Head of caudate nucleus (tissue), 42 donors: ENCODE results near the gene KNOP1.

ENCODE experiments used
- DNase-seq, 42 donors: peaks; one replicate each; pipeline versions ENCODE4 v3.0.0 to v3.0.0-alpha.2; 2020 to 2021; ENCODE audit warnings: mixed read lengths in 7 of 42
- intact Hi-C: fragments of 100-400 bp; cut with DNase I; formaldehyde crosslinking; loops from one replicate; pipeline ENCODE4 v1.15.0; 2022

Gene KNOP1

DNA sequence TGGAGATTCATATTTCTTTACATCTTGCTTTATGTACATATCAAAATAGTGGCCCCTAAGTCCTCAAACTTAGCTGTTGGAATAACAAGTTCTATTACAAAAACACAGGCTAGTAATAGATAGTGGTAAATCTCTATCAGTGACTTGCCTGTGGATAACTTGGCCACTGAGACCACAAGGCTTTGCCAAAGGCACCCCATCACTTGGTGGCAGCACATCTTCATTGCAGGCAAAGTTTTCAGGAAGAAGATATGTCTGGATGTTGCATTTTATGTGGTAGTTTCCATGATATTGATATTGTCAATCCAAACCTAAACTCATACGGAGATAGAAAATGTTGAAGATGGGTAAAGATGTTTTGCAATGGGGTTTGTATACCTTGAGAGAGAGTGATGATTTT is 58.5 kb downstream of the KNOP1 start:
- intact Hi-C loops = no loop called here
- peak in 32 of 42 donors; percentile 31 to 78 (median 54) for DNase-seq

DNA sequence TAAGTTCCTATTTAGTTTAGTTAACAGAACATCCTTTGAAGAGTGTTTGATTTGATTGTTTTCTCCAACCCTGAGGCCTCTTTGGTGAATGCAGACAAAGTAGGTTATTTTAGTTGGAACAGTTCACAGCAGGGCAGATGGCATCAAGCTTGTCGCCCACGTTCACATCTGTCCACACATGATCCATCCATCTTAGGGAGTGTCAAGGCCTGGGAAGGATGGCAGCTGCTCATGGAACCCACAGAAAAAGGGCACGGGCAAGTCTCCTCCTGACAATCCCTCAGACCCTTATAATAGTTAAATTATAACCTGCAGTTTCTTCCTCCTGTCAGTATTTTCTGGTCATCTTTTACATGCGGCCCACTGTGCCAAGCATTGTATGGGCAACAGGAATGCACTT is 60.2 kb downstream of the KNOP1 start:
- intact Hi-C loops = no loop called here
- no peak for DNase-seq

DNA sequence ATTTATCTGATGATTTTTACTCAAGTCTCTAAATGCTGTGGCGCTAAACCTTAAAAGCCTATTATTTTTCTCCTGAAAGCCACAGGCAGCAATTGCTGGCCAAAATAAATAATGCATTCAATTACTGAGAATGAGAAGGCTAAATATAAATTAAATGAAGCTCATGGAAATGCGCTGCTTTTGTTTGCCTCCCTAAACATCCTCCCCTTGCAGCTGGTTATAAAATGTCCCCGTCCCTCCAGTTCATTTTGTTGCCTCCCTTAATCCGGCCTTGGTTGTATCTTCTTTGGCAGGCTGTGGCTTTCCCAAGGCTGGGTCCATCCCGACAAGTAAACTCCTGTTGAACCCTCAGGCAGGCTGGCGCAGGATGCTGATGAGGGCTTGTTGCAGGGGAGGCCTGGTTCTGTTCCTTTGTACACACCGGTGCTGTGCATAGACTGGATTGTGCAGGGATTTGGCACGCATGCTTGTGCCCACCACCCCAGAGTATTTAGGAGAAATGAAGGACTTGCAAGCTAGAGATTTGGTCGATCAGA is 62.7 kb downstream of the KNOP1 start:
- intact Hi-C loops = no loop called here
- DNase-seq = peak in 5 of 42 donors; percentile 15 to 55 (median 26)

DNA sequence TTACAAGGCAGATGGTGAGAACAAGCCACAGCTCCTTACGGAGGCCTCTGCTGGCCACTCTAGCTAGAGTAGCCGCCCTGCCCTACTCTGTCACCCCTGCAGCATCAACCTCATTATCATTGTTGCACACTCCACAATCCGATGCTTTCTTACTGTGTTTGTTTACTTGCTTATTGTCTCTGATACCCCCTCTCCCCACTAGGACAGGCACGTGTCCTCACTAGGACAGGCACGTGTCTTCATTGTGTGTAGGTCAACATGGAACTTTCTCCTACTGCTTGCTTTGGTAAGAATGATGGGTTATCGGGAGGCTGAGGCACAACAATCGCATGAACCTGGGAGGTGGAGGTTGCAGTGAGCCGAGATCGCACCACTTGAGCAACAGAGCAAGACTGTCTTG is 63.9 kb downstream of the KNOP1 start:
- DNase-seq = peak in 5 of 42 donors; percentile 14 to 58 (median 27)
- intact Hi-C loops = no loop called here
